GM12872 (cell line): Measurements from ENCODE around the gene SSMEM1.

Experiments used
- TF ChIP-seq, protein P1 (sequence below): IDR thresholded peaks from 3 replicates; pipeline ENCODE4 v1.5.1; 2011; ENCODE audit warnings: low read depth, mild to moderate bottlenecking, low read length, moderate library complexity; ENCODE audit not compliant: insufficient read depth

Gene SSMEM1

DNA sequence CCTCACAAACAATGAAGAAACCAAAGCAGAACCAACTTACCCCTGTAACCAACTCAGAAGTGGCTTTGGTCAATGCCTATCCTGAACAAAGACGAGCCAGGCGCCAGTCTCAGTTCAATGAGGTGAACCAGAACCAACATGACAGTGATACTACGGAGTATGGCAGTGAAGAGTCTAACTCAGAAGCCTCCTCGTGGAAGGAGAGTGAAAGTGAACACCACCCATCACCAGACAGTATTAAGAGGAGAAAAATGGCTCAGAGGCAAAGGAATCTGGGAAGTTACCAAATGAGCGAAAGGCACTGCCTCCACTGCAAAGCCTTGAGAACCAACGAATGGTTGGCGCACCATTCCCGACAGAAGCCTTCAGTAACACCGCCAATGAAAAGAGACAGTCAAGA, 8.4 kb downstream of the SSMEM1 start:
- TF ChIP-seq, protein P1, sequence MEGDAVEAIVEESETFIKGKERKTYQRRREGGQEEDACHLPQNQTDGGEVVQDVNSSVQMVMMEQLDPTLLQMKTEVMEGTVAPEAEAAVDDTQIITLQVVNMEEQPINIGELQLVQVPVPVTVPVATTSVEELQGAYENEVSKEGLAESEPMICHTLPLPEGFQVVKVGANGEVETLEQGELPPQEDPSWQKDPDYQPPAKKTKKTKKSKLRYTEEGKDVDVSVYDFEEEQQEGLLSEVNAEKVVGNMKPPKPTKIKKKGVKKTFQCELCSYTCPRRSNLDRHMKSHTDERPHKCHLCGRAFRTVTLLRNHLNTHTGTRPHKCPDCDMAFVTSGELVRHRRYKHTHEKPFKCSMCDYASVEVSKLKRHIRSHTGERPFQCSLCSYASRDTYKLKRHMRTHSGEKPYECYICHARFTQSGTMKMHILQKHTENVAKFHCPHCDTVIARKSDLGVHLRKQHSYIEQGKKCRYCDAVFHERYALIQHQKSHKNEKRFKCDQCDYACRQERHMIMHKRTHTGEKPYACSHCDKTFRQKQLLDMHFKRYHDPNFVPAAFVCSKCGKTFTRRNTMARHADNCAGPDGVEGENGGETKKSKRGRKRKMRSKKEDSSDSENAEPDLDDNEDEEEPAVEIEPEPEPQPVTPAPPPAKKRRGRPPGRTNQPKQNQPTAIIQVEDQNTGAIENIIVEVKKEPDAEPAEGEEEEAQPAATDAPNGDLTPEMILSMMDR, result no peak

DNA sequence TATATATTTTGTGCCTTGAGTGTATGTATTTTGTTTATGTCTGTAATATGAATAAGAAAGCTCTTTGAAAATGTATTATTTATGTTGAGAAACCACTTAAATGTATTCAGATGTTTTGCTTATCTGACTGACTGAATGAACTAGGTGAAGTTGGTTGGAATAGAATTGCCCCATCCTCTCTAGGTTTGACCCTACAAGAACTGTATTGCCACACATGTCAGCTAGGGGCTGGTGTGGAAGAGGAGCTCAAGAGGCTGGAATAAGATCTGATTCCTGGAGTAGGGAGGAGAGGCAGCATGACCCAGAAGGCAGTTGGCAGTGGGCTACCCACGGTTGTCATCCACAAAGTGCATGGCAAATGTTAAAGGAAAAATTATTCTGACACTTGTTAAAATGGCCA, 9.1 kb downstream of the SSMEM1 start:
- TF ChIP-seq, protein P1, result no peak

DNA sequence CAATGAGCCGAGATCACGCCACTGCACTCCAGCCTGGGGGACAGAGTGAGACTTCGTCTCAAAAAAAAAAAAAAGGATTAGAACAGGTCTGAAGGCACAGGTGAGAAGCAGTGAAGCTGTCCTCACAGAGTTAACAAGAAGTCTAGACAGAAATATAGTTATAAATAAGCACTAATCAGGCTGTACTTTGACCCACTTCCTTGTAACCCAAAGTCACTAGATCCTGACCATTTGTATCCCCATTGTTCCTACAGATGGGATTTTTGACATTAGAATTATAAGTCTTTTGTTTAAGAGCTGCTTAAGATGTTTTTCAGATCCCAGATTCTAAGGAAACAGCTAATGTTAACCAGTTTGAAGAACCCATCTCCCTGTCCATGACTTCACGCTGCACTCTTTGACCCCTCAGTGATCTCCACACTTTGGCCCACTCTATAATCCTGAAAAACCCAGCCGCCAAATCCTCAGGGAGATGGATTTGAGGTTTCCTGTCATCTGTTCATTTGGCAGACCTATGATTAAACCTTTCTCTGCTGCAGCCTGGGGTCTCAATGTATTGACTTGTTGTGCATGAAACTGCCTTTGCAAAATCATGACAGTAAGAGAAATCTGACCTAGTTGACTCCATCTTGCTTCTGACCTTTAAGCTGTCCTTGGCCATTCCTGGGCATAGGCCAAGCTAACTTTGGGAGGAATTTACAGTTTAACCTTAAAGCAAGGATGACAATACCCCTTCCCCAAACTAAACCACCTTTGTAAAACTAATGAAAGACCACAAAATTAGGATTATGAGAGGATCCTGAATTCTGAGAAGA, 11.4 kb downstream of the SSMEM1 start:
- TF ChIP-seq, protein P1, result no peak

- TF ChIP-seq, protein P1, result no peak
Observed at GRCh38 chr7:130219871-130220270, 12.2 kb downstream of the SSMEM1 start.

- TF ChIP-seq, protein P1, result no peak
Observed at GRCh38 chr7:130221746-130222145, 14.1 kb downstream of the SSMEM1 start.

DNA sequence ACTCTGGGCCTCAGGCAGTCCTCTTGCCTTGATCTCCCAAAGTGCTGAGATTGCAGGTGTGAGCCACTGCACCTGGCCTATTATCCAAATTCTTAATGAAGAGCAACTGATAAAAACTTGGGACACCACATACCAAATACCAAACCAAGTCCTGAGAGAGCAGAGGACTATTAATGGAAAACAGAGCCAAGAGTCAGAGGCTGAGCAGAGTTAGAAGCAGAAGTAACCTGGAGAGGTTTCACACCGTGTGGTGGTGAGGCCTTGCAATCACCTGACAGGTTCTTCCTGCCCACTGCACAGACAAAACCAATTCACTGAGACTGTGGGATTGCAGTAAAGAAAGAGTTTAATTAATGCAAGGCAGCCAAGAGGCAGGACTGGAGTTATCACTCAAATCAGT, 16.0 kb downstream of the SSMEM1 start:
- TF ChIP-seq, protein P1, result no peak

GRCh38 chr7:130224210-130224609, 16.6 kb downstream of the SSMEM1 start:
- TF ChIP-seq, protein P1, result no peak
